Superior temporal gyrus (tissue), 1 donor: ENCODE results near the gene SGSM1.

Experiments
- DNase-seq: peaks from one replicate; pipeline ENCODE4 v3.0.0-alpha.2; 2016; ENCODE audit errors: extremely low spot score

The SGSM1 gene

GRCh38 chr22:24951942-24952836, 146.2 kb downstream of the SGSM1 start, which contains the start of gene KIAA1671:
KIAA1671 (plus strand) TSS chr22:24952716; CDS start chr22:25028000, 75,284 bp downstream.
- peak; percentile 76 for DNase-seq

GRCh38 chr22:24952837-24953383, 146.9 kb downstream of the SGSM1 start:
- DNase-seq: no peak

GRCh38 chr22:24953384-24954113, 147.5 kb downstream of the SGSM1 start:
- no peak for DNase-seq

- no peak for DNase-seq
These were observed 148.1 kb downstream of the SGSM1 start for GRCh38 chr22:24954114-24954463.

- no peak for DNase-seq
These were observed 148.8 kb downstream of the SGSM1 start for GRCh38 chr22:24954856-24955255.

GRCh38 chr22:24957043-24957442, 151.0 kb downstream of the SGSM1 start:
- DNase-seq: no peak

- no peak for DNase-seq
These were observed 155.3 kb downstream of the SGSM1 start for GRCh38 chr22:24961217-24961844.

- no peak for DNase-seq
These were observed 156.1 kb downstream of the SGSM1 start for GRCh38 chr22:24962094-24962493.

GRCh38 chr22:24962835-24963234, 156.8 kb downstream of the SGSM1 start:
- DNase-seq: no peak

GRCh38 chr22:24964441-24964840, 158.4 kb downstream of the SGSM1 start:
- no peak for DNase-seq

GRCh38 chr22:24965822-24966626, 160.0 kb downstream of the SGSM1 start:
- no peak for DNase-seq

GRCh38 chr22:24968066-24968561, 162.1 kb downstream of the SGSM1 start:
- DNase-seq: no peak

GRCh38 chr22:24969560-24970301, 163.7 kb downstream of the SGSM1 start:
- DNase-seq: no peak

- no peak for DNase-seq
These were observed 166.4 kb downstream of the SGSM1 start for GRCh38 chr22:24972369-24972768.

GRCh38 chr22:24973872-24974271, 167.9 kb downstream of the SGSM1 start:
- no peak for DNase-seq

- DNase-seq: no peak
These were observed 169.2 kb downstream of the SGSM1 start for GRCh38 chr22:24975125-24975640.

- DNase-seq: peak; percentile 45
These were observed 169.9 kb downstream of the SGSM1 start for GRCh38 chr22:24975813-24976341.

GRCh38 chr22:24976442-24977218, 170.6 kb downstream of the SGSM1 start:
- no peak for DNase-seq
